ENCODE data around the gene SPACA1.

The SPACA1 gene

DNA sequence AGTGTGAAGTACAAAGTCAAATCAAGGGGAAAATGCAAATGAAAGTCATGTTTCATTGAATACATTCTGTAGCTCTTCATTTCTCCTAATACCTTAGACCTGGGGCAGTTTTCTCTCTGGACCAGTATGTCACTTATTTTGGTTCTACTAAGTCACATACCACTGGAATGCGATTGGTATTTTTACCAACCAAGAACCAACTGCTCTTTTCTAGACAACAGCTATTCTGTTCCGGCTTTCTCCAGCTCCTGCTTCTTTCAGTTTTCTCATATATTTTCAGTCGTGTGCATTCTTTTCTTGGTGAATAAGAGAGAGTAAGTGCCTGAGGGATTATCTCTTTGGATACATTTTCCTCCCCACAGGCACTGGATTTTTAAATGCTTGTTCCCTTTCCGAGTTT, 39.2 kb upstream of the SPACA1 start:
- TF ChIP-seq, protein P1, sequence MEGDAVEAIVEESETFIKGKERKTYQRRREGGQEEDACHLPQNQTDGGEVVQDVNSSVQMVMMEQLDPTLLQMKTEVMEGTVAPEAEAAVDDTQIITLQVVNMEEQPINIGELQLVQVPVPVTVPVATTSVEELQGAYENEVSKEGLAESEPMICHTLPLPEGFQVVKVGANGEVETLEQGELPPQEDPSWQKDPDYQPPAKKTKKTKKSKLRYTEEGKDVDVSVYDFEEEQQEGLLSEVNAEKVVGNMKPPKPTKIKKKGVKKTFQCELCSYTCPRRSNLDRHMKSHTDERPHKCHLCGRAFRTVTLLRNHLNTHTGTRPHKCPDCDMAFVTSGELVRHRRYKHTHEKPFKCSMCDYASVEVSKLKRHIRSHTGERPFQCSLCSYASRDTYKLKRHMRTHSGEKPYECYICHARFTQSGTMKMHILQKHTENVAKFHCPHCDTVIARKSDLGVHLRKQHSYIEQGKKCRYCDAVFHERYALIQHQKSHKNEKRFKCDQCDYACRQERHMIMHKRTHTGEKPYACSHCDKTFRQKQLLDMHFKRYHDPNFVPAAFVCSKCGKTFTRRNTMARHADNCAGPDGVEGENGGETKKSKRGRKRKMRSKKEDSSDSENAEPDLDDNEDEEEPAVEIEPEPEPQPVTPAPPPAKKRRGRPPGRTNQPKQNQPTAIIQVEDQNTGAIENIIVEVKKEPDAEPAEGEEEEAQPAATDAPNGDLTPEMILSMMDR (IDR thresholded peaks at IDR 0.05), result no peak
- Histone ChIP-seq H3K36me3 (ENCODE audit: control insufficient read depth, insufficient read depth, low read length) (no peaks in the 10 kb centered on the region), H3K79me2 (no peaks in the 10 kb centered on the region), H3K27me3 (ENCODE audit: control insufficient read depth, insufficient read depth, low read length) (no peaks in the 10 kb centered on the region), H3K9ac (no peak overlapping the region), H3K27ac (no peak overlapping the region), H3K9me3 (ENCODE audit: control insufficient read depth, low read length) (no peaks in the 10 kb centered on the region), H3K4me2 (ENCODE audit: low read length) (no peak overlapping the region), H3K4me3 (ENCODE audit: low read depth, low read length) (no peak overlapping the region), H3K4me1 (no peaks in the 10 kb centered on the region), H2AFZ (no peak overlapping the region)

DNA sequence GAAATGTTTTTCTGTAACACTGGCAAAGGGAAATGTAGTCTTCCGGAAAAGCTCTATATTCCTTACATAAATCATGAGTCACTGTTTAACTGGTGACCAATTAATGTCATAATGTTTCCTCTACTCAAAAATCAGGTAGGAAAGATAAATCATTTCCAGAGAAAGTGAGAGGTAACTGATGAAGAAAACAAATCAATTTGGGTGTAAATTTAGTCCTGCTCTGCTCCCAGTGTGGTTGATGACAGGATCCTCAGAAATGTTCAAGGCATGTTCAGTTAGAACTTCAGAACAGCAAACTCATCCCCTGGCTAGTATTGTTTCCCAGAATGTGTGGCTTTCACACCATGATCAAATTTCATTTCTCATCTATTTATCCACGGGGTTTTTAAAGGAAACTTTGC, 38.8 kb upstream of the SPACA1 start:
- Histone ChIP-seq H3K9ac (no peak overlapping the region), H3K27ac (no peak overlapping the region), H3K4me1 (no peaks in the 10 kb centered on the region), H3K27me3 (ENCODE audit: control insufficient read depth, insufficient read depth, low read length) (no peaks in the 10 kb centered on the region), H3K4me2 (ENCODE audit: low read length) (no peak overlapping the region), H3K4me3 (ENCODE audit: low read depth, low read length) (no peak overlapping the region), H3K36me3 (ENCODE audit: control insufficient read depth, insufficient read depth, low read length) (no peaks in the 10 kb centered on the region), H3K79me2 (no peaks in the 10 kb centered on the region), H2AFZ (no peak overlapping the region), H3K9me3 (ENCODE audit: control insufficient read depth, low read length) (no peaks in the 10 kb centered on the region)
- TF ChIP-seq, protein P1 (IDR thresholded peaks at IDR 0.05), result no peak

DNA sequence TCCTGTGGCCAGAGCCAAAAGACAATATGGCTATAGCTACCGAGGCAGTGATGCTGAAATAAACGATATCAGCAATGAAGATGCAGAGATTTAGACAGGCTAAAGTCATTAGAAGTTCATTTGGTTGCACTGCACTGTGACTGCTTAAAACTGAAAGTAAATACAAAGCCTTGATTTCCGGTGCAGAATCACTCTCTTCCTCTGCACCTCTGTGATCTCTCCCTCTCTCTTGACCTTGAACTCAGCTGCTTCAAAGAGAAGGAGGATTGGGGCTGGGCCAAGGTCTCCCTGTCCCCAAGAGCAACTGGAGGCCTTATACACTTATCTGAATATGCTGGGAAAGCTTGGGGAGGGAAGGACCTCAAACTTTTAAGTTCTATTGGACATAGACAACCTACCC, 34.6 kb upstream of the SPACA1 start:
- Histone ChIP-seq H3K9ac (no peak overlapping the region), H3K27me3 (ENCODE audit: control insufficient read depth, insufficient read depth, low read length) (no peaks in the 10 kb centered on the region), H3K9me3 (ENCODE audit: control insufficient read depth, low read length) (no peaks in the 10 kb centered on the region), H2AFZ (peak overlapping the region; percentile 28), H3K4me1 (no peaks in the 10 kb centered on the region), H3K36me3 (ENCODE audit: control insufficient read depth, insufficient read depth, low read length) (no peaks in the 10 kb centered on the region), H3K27ac (no peak overlapping the region), H3K4me3 (ENCODE audit: low read depth, low read length) (no peak overlapping the region), H3K4me2 (ENCODE audit: low read length) (no peak overlapping the region), H3K79me2 (no peaks in the 10 kb centered on the region)
- TF ChIP-seq, protein P1 (IDR thresholded peaks at IDR 0.05), result no peak

DNA sequence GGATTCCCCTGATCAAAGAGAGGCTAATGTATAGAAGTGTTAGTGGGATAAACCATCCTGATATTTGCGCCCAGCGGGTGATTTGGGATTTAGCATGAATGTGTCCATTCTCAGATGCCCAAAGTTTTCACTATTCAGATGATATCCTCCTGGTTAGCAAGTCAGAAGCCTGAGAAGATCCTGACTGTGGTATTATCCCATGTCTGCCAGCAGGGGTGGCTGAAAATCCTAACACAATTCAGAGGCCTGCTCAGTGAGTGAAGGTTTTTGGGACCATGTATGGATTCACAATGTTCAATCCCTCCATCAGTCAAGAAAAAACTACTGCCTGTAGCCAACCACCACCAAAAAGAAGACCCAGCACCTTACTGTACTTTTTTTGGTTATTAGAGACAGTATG, 34.1 kb upstream of the SPACA1 start:
- Histone ChIP-seq H3K4me3 (ENCODE audit: low read depth, low read length) (no peak overlapping the region), H3K4me2 (ENCODE audit: low read length) (no peak overlapping the region), H3K9me3 (ENCODE audit: control insufficient read depth, low read length) (no peaks in the 10 kb centered on the region), H3K9ac (no peak overlapping the region), H3K27me3 (ENCODE audit: control insufficient read depth, insufficient read depth, low read length) (no peaks in the 10 kb centered on the region), H3K27ac (no peak overlapping the region), H2AFZ (no peak overlapping the region), H3K4me1 (no peaks in the 10 kb centered on the region), H3K79me2 (no peaks in the 10 kb centered on the region), H3K36me3 (ENCODE audit: control insufficient read depth, insufficient read depth, low read length) (no peaks in the 10 kb centered on the region)
- TF ChIP-seq, protein P1 (IDR thresholded peaks at IDR 0.05), result no peak

DNA sequence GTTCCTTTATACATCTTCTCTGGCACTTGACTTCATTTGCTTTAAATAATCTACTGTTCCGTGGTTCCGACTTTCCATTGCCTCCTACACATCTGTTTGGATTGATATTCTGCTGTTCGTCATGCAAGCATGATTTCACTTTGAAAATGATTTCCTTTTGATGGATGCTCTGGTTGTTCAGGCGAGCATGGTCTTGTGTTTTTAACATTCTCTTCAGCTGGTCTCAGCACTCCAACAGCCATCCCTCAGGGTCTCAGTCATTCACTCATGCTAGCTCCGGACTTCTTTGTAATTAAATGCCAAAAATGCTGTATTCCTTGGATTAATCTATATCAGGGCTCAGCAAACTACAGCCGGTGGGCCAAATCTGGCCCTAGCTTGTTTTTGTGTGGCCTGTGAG, 27.2 kb upstream of the SPACA1 start:
- no peaks in the 10 kb centered on the region for H3K4me1 ChIP-seq

More for the DNA sequence above, 27.2 kb upstream of the SPACA1 start:
- Histone ChIP-seq H3K4me2 (ENCODE audit: low read length) (no peak overlapping the region), H3K79me2 (no peaks in the 10 kb centered on the region), H3K27me3 (ENCODE audit: control insufficient read depth, insufficient read depth, low read length) (no peaks in the 10 kb centered on the region), H3K9ac (no peak overlapping the region), H3K9me3 (ENCODE audit: control insufficient read depth, low read length) (no peaks in the 10 kb centered on the region), H3K4me3 (ENCODE audit: low read depth, low read length) (no peak overlapping the region), H2AFZ (no peak overlapping the region), H3K27ac (no peak overlapping the region), H3K36me3 (ENCODE audit: control insufficient read depth, insufficient read depth, low read length) (no peaks in the 10 kb centered on the region)
- TF ChIP-seq, protein P1 (IDR thresholded peaks at IDR 0.05), result no peak
